ENCODE results near the gene TENT4B.

GRCh38 chr16:50252874-50253513 is 99.9 kb downstream of the TENT4B start:
- TF ChIP-seq MAX (IDR thresholded peaks at IDR 0.05; ENCODE audit: low read depth) (no peak), RAD21 (IDR thresholded peaks at IDR 0.05; ENCODE audit: low read length) (no peak), CTCF (IDR thresholded peaks at IDR 0.05) (no peak), SMC3 (IDR thresholded peaks at IDR 0.05; ENCODE audit: low read depth, low read length) (no peak)

All from SK-N-SH (cell line).